RKO (cell line): ENCODE data around the gene CYFIP2.

Experiments used
- DNase-seq: peaks from one replicate; pipeline ENCODE4 v3.0.0-alpha.2; 2016; ENCODE audit warnings: low spot score

Gene CYFIP2

GRCh38 chr5:157258450-157258849 lies 7.5 kb upstream of the CYFIP2 start:
- DNase-seq: no peak

- DNase-seq: no peak
Observed at GRCh38 chr5:157259699-157260098, 6.2 kb upstream of the CYFIP2 start.

GRCh38 chr5:157263496-157264090 lies 2.3 kb upstream of the CYFIP2 start:
- DNase-seq: no peak

- no peak for DNase-seq
Observed at GRCh38 chr5:157266286-157267007, 524 bp downstream of the CYFIP2 start.

GRCh38 chr5:157267025-157267424 lies 1.1 kb downstream of the CYFIP2 start:
- no peak for DNase-seq

GRCh38 chr5:157267761-157268480 lies 2.0 kb downstream of the CYFIP2 start:
- no peak for DNase-seq

- no peak for DNase-seq
Observed at GRCh38 chr5:157269165-157269671, 3.3 kb downstream of the CYFIP2 start.

- no peak for DNase-seq
Observed at GRCh38 chr5:157269761-157270272, 3.9 kb downstream of the CYFIP2 start.

GRCh38 chr5:157270771-157271170 lies 4.8 kb downstream of the CYFIP2 start:
- DNase-seq: no peak

GRCh38 chr5:157271740-157272271 lies 5.9 kb downstream of the CYFIP2 start:
- no peak for DNase-seq

- DNase-seq: no peak
Observed at GRCh38 chr5:157273131-157273556, 7.2 kb downstream of the CYFIP2 start.

- DNase-seq: no peak
Observed at GRCh38 chr5:157275403-157275802, 9.5 kb downstream of the CYFIP2 start.

- DNase-seq: no peak
Observed at GRCh38 chr5:157278319-157279037, 12.6 kb downstream of the CYFIP2 start.

- DNase-seq: no peak
Observed at GRCh38 chr5:157279605-157280239, 13.8 kb downstream of the CYFIP2 start.

GRCh38 chr5:157280927-157281326 lies 15.0 kb downstream of the CYFIP2 start:
- DNase-seq: peak; percentile 33

GRCh38 chr5:157282150-157282549 lies 16.2 kb downstream of the CYFIP2 start:
- DNase-seq: no peak

- no peak for DNase-seq
Observed at GRCh38 chr5:157283434-157283833, 17.5 kb downstream of the CYFIP2 start.

GRCh38 chr5:157284458-157285212 lies 18.7 kb downstream of the CYFIP2 start:
- DNase-seq: no peak

GRCh38 chr5:157285310-157286035 lies 19.6 kb downstream of the CYFIP2 start:
- no peak for DNase-seq

- DNase-seq: no peak
Observed at GRCh38 chr5:157286761-157287211, 20.9 kb downstream of the CYFIP2 start.
